Skeletal muscle cell (primary cell): Measurements from ENCODE around the gene BASP1.

Source experiments
- DNase-seq: peaks from one replicate; pipeline ENCODE4 v3.0.0-alpha.2; 2010; ENCODE audit warnings: low read depth
- H3K4me3 ChIP-seq: 2 replicates; pipeline ENCODE4 v1.5.1; 2011; ENCODE audit warnings: low read depth, mild to moderate bottlenecking, control low read depth, low read length, moderate library complexity

The BASP1 gene, protein sequence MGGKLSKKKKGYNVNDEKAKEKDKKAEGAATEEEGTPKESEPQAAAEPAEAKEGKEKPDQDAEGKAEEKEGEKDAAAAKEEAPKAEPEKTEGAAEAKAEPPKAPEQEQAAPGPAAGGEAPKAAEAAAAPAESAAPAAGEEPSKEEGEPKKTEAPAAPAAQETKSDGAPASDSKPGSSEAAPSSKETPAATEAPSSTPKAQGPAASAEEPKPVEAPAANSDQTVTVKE

DNA sequence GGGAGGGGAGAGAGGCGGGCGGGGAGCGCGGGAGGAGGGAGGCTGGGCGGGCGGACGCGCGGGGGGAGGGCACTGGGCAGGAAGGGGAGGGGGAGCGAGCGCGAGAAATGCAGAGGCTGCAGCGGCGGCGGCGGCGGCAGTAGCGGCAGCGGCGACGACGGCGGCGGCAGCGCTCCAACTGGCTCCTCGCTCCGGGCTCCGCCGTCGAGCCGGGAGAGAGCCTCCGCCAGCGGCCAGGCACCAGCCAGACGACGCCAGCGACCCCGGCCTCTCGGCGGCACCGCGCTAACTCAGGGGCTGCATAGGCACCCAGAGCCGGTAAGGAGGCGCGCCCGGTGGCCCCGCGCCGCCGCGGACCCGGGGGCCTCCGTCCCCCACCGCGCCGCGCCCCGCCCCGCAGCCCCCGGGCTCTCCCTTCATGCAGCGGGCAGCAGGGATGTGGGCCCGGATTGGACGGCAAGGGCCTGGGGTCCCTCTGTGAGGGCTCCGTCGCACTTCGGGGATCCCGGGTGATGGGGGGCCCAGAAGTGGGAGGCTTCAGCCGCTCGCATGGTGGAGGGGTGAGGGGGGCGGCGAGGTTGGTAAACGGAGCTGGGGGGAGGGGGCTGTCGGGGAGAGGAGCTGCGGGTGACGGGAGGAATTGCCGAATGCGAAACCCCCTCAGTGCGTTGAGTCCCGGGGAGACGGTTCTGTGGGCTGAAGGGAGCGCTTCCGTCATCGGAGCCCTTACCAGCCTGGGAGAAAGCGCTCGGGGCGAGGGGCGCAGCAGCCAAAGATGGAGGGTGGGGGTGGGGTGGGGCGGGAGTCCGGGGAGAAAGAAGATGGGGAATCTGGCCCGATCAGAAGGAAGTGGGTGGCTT, at the start of gene BASP1:
BASP1 (plus strand) TSS at position 139 of the 860 bp plus-strand sequence. CDS start 57,586 bp downstream, outside the sequence.
- H3K4me3 ChIP-seq: peak within 1 kb of the TSS; percentile 96
- no peak for DNase-seq

DNA sequence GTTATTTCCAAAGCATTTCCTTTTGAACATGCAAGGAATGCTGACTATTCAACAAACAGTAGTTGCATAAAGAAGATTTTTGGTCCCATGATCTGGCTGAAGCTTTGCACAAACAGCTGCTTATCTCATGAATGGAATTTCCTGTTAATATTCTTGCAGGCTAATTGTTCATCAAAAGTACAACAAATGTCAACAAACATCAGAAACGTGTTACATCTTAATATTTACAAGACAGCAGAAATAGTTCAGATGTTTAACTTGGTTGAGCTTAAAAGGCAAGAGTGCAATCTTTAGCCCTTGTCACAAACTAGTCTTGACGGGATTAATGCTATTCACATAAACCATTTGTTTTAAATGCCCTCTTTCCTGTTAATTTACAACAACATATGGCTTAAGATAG, 47.9 kb upstream of the BASP1 start:
- H3K4me3 ChIP-seq: no peak overlapping the region
- DNase-seq: no peak

DNA sequence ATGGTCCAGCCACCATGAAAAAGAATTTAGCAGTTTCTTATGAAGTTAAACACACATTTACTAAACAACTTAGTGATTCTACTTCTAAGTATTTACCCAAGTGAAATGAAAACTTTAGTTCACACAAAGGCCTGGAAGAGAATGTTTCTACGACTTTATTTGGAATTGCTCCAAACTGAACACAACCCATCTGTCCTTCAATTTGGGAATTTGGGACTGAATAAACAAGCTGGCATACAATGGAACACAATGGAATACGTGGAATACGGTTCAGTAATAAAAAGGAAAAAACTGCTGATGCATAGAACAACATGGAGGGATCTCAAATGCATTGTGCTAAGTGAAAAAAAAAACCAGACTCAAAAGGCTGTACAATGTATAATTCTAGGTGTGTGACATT, 44.6 kb upstream of the BASP1 start:
- H3K4me3 ChIP-seq: no peak overlapping the region
- DNase-seq: no peak

DNA sequence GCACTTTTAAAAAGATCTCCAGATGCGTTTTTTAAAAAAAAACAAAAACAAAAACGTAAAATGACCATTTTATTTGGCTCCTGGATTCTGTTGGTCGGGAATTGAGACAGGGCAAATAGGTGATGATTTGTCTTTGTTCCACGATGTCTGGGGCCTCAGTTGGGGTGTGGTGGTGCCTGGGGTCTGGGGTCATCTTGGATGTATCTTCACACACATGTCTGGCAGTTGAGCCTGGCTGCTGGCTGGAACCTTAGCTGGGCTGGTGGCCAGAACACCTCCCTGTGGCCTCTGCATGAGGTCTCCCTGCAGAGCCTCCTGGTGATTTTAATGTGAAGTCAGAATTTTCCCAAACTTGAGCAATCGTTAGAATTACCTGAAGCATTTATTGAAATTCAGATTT, 42.5 kb upstream of the BASP1 start:
- no peak overlapping the region for H3K4me3 ChIP-seq

DNA sequence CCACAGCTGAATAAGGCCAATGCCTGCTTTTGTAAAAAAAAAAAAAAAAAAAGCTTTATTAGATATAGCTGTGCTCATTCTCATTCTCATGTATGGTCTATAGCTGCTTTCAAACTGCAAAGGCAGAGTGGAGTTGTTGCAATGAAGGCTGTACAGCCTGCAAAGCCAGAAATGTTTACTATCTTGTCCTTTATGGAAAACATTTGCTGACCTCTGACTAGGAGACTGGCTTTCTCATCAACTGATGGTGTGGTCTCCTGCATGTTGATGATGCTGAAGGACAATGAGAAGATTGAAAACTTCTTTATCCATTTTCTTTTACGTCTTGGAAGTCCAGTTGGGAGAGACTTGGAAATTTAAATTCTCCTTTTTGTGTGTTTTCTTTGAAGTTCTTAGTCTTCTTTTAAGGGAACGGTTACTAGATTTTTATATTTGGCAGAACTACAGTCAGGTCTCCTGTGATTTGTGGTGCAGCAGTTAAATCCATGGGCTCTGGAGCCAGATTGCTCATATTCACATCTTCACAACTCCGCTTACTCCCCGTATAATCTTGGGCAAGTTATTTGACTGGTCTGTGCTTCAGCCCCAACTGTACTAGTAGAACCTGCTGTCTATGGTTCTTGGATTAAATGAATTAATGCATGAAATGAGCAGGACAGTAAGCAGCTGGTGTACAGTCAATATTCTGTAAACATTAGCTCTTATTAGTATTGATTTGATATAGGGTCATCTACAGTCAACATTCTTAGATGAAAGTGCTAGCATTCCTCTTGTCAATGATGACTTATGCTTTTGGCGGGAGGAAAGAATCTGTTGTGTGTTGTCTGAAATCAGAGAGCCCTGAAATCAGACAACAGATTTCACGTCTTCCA, 39.7 kb upstream of the BASP1 start:
- no peak overlapping the region for H3K4me3 ChIP-seq
- DNase-seq: no peak

More for the DNA sequence above, 42.5 kb upstream of the BASP1 start:
- no peak for DNase-seq

DNA sequence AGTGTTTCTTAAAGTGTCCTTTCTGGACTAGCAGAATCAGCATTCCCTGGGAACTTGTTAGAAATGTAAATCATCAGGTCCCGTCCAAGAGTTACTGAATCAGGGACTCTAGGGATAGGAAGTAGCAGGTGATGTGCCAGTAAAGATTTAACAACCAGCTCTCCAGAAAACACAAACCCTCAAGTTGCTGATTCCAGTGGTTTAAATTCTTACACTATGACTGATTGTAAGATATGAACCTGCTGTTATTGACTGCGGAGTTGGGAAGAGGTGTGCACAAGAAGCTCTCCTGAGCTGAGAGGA, 39.1 kb upstream of the BASP1 start:
- no peak for DNase-seq

DNA sequence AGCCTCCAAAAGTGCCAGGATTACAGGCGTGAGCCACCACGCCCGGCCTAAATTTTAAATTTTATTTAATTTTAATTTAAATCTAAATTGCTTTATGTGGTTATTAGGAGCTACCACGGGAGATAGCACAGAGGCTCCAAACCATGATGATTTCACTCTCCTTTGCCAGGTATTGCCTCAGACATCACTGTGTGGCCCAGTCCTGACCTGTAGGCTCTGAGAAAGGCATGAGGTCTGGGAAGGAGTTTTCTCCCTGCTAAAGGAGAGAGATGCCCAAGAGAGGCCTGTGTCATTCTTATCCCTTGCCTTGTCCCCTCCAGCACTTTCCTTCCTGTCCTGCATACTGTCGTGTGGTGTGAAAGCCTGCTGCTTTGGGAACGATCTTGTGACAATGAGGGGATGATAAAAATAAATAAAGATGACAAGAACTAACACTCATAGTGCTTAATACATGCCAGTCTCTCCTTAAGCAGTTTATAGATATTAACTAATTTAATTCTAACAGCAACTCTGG, 37.0 kb upstream of the BASP1 start:
- H3K4me3 ChIP-seq: no peak overlapping the region
- DNase-seq: no peak

More for the DNA sequence above, 39.1 kb upstream of the BASP1 start:
- H3K4me3 ChIP-seq: no peak overlapping the region

DNA sequence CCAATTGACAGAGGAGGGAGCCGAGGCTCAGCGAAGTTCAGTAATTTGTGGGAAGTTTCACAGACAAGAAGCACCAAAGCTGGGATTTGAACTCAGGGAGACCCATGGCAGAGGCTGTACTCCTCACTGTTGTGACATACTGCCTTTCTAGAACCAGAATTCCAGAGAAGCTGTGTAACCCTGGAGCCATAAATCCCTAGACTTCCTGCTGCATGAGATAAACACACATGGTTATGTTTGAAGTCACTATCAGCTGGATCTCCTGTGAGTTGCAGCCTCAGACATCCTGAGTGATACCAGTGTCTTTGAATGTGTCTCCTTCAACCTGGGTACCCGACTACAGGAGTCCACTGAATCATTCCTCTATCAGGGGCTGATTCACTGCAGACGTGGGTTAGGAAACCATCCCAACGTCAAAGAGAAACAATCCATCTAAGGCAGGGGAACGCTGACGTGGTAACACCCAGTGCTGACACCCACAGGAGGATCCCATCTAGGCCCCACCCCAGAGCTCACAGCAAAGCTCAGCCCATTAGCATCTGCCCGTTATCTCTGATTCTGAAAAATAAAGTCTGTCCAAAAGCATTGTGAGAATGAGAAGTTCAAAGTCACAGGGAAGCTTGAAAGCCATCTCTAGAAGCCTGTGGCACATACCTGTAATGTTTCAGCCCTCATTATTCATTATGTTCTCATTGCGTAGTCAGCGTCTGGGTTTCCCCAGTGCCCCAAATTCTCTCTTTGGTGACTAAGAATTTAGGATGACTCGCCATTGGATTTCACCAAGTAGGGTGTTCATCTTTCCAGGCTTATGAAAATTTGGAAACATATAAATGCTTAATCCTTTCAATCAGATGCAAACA, 36.3 kb upstream of the BASP1 start:
- H3K4me3 ChIP-seq: no peak overlapping the region
- DNase-seq: peak; percentile 96

DNA sequence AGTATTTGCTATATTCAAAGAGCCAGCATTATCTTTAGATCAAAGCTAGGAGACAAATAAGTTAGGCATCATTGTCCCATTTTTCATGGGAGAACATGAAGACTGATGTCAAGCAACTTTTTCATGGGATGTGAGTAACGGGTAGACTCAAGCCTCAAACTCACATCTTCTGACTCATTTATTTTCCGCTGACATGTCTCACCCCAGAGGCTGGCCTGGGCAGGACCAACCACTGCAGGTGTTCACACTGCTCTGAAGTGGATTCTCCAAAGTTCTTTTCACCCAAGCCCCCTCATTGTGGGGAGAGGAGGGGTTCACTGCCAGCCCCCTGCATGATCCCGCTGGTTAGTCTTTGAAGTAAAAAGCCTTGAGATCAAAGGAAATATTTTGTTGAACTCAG, 34.9 kb upstream of the BASP1 start:
- no peak for DNase-seq
- no peak overlapping the region for H3K4me3 ChIP-seq

DNA sequence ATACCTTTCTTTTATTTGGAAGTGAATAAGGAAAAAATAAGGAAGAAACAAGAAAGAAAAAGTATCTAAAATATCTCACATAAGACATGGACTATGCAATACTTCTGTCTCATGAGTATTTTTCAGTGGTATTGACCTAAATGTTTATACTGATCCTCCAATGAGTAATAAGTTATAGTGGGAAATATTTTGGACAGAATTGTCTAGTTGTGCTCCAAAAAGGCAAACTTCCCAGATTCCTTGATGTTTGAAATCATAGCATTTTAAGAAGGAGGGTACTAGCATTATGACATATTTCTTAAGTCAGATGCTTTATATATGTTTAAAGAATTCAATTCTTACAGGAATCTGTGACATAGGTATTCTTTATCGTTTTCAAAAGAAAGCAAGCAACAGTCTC, 34.5 kb upstream of the BASP1 start:
- no peak for DNase-seq
- H3K4me3 ChIP-seq: no peak overlapping the region

DNA sequence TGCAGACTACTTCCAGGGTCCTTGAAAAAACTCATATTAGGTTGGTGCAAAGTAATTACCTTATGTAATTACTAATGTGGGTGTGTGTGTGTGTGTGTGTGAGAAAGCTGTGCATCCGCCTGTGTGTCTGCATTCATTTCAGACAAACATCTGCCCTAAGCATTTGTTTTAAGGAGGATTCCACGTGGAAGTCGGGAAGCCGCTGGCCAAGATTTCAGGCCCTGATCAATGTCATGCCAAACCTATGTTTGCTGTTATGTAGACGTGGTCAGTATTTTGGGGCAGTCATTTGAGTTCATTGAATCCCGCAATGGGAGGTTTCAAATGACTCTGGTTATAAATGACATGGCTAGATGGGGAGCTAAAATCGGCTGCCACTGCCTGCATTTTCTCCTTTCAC, 33.6 kb upstream of the BASP1 start:
- no peak overlapping the region for H3K4me3 ChIP-seq
- DNase-seq: no peak

DNA sequence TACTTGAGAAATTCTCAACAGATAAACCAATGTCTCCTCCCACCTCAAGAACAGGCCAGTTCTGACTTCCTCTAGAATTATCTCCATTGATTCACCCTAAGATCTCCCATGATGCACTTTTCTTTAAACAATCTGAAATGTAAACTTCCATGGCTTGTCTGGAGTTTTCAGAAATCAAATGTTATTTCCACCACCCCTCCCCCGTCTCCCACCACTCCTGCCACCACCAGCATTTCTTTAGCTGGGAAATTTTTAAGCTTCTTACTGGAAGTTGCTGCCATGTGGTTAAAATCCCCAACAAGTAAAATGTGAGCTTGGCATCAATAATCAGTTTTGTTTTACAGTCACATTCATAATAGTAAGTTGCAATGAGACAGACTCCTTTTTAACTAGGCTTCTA, 32.8 kb upstream of the BASP1 start:
- DNase-seq: no peak

DNA sequence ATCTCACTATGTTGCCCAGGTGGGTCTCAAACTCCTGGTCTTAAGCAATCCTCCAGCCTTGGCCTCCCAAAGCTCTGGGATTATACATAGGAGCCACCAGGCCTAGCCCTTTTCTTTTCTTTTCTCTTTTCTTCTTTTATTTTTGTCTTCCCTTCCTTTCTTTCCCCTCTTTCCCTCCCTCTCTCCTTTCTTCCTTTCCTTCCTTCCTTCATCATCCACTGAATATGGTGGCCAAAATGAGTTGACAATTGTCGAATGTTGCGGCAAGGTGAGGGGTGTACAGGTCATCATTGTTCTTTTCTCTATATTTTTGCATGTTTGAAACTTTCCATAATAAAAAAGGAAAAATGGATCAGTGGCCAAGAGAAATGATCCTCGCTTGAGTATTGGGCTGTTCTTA, 32.1 kb upstream of the BASP1 start:
- DNase-seq: no peak
- H3K4me3 ChIP-seq: no peak overlapping the region

More for the DNA sequence above, 32.8 kb upstream of the BASP1 start:
- no peak overlapping the region for H3K4me3 ChIP-seq

DNA sequence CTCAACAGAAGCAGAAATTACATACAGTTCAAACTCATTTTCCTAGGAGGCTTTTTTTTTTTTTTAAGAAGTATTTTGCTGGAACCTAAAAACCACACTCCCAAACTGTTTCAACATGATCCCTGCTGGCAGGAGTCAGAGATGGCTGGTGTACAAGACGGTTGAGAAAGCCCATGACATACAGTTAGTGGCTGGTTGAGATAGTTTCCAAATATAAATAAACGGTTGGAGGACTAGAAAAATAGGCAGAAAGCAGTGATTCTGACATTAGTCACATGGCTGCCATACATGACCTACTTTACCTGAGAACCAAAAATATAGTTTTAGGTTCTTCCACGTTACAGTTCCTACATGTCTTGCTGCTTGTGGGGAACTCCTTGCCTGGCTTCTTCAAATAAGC, 31.7 kb upstream of the BASP1 start:
- no peak overlapping the region for H3K4me3 ChIP-seq
- peak; percentile 89 for DNase-seq

DNA sequence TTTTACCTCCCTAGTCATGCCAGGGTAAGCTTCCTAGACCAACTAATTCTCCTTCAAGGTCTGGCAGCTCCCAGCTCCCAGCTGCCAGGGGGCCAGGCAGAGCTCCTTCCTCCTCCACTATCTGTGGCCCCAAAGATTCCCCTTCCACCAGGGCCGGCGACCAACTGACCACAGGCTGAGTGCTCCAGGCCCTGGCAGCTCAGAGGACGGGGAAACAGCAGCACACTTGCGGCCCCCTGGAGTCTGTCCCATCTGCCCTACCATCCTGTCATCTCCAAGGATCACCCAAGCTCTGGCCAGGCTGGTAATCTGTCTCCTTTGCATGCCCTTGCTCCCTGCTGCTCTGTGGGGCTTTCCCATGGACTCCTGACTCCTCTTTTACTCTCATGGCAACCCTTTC, 31.2 kb upstream of the BASP1 start:
- no peak for DNase-seq
- H3K4me3 ChIP-seq: no peak overlapping the region

DNA sequence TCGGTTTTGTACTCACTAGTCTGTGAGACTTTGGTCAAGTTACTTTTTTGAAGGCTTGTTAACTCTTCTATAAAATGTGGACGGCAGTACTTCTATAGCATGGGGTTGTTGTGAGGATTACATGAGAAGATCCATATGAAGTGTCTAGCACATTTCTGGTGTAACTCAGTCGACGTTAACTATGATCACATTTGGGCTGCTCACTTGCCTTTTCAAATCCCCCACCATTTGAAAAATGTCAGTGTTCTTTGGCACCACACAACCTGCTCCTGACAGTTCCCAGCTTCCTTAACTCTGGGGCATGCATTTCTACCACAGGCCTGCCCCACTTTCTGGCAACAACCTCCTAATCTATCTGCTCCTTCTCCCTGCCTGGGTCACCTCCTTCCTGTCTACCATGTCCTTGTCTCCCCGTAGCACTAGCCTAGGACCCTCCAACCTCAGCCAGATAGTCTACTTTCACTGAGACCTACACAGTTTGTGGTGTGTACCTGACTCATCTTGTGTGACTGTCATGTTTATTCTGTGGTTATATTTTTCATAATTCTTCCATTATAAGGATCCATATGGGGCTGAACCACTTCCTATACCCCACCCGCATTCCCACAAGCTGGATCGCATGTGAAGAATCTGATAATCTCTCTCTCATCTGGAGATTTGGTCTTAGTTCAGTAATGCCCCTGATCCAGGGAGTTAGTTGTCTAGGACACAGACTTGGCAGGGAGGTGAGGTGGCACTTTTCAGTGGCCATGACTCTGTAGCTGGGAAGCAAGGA, 30.2 kb upstream of the BASP1 start:
- no peak overlapping the region for H3K4me3 ChIP-seq
- DNase-seq: no peak

DNA sequence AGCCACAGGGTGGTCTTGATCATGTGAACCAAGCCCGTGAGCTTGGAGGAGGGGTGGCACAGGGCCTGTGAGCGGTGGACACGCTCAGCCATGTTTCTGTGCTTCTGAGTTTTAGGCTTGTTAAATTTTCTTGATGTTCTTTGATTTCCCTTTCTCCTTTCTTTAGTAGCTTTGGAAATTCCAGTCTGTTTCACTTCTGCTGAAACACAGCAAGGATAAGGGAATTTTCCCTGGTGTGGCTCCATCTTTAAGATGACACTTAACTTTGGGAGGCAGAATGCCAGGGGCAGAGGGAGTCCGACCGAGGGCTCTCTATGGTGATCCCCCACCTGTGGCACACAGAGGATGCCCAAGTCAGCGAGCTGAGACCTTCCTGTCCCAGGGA, 29.7 kb upstream of the BASP1 start:
- DNase-seq: no peak
- no peak overlapping the region for H3K4me3 ChIP-seq

DNA sequence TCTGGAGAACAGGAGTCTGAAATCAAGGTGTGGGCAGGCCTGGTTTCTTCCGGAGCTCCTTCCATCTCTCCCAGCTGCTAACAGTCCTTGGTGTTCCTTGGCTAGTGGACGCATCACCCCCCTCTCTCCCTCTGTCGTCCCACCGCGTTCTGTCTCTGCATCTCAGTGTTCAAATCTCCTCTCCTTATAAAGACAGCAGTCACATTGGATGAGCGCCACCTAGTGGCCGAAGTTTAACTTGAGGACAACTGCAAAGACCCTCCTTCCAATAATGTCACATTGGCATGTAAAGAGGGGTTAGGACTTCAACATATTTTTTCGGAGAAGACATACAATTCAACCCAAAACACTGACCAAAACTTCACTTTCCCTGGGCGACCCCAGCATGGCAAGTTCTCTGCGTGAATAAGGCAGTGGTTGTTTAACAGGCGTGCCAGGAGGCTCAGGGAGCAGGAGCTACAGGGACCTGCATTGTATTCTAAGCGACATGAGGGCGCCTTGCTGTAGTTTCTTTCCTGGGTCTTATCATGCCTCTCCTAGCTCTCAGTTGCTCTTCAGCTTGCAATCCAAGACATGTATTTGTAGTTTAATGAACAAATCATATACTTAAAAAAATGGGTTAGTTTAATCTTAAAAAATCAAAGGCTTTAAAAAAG, 27.9 kb upstream of the BASP1 start:
- H3K4me3 ChIP-seq: no peak overlapping the region
- DNase-seq: no peak
